Daoy (cell line): ENCODE results near the gene PCDHB12. TPM values are rescaled to one million over a fixed set of nuclear protein-coding genes. Genes with fewer than 3 reads are reported as not detected.
"Not testable (repeated sequence)": the region's sequence is repeated elsewhere in the genome, so short reads cannot be mapped to it uniquely, and the experiment has no call there.

ENCODE experiments used
- DNase-seq: peaks from one replicate; pipeline ENCODE4 v3.0.0-alpha.2; 2015; ENCODE audit warnings: low read depth
- total RNA-seq: library from RNA; depleted of rRNA; stranded (reverse); fragments of >200 nt; shearing (Covaris generic); gene quantifications from 2 replicates; pipeline ENCODE4 v1.2.3, GENCODE V29; 2014

Gene PCDHB12
- total RNA-seq, 1 experiment from 2014 or later, result 2.1 TPM

- DNase-seq, result not testable (repeated sequence)
These were observed 6.9 kb upstream of the PCDHB12 start for GRCh38 chr5:141201646-141202045.

- not testable (repeated sequence) for DNase-seq
These were observed 1.8 kb downstream of the PCDHB12 start for GRCh38 chr5:141210281-141210680.

GRCh38 chr5:141210849-141211248, 2.3 kb downstream of the PCDHB12 start:
- not testable (repeated sequence) for DNase-seq

- DNase-seq, result peak; percentile 72
These were observed 5.3 kb downstream of the PCDHB12 start, which contains the start of gene PCDHB13 for GRCh38 chr5:141213656-141214339. TSS of gene PCDHB13 (plus strand) at chr5:141213919. CDS start at chr5:141214124, 205 bp downstream.

- DNase-seq, result not testable (repeated sequence)
These were observed 6.1 kb downstream of the PCDHB12 start for GRCh38 chr5:141214583-141214982.

GRCh38 chr5:141215504-141215903, 7.0 kb downstream of the PCDHB12 start:
- not testable (repeated sequence) for DNase-seq

GRCh38 chr5:141216035-141216434, 7.5 kb downstream of the PCDHB12 start:
- DNase-seq, result not testable (repeated sequence)

GRCh38 chr5:141223112-141223783, 14.7 kb downstream of the PCDHB12 start, which contains the start of gene PCDHB14:
TSS of gene PCDHB14 (plus strand) at chr5:141223343. CDS start at chr5:141223506, 163 bp downstream.
- DNase-seq, result peak; percentile 44

GRCh38 chr5:141224844-141225243, 16.3 kb downstream of the PCDHB12 start:
- DNase-seq, result not testable (repeated sequence)

- not testable (repeated sequence) for DNase-seq
These were observed 16.9 kb downstream of the PCDHB12 start for GRCh38 chr5:141225421-141225820.

- DNase-seq, result peak; percentile 39
These were observed 25.7 kb downstream of the PCDHB12 start for GRCh38 chr5:141234109-141234667.

- not testable (repeated sequence) for DNase-seq
These were observed 27.4 kb downstream of the PCDHB12 start for GRCh38 chr5:141235922-141236321.

- DNase-seq, result no peak
These were observed 28.2 kb downstream of the PCDHB12 start for GRCh38 chr5:141236516-141237313.

- no peak for DNase-seq
These were observed 33.0 kb downstream of the PCDHB12 start for GRCh38 chr5:141241496-141241895.

- peak; percentile 43 for DNase-seq
These were observed 36.8 kb downstream of the PCDHB12 start, which contains the start of gene PCDHB15 for GRCh38 chr5:141245250-141245717. TSS of gene PCDHB15 (plus strand) at chr5:141245395. CDS start at chr5:141245579, 184 bp downstream.

GRCh38 chr5:141246971-141247370, 38.5 kb downstream of the PCDHB12 start:
- DNase-seq, result not testable (repeated sequence)

GRCh38 chr5:141247434-141247833, 38.9 kb downstream of the PCDHB12 start:
- not testable (repeated sequence) for DNase-seq

GRCh38 chr5:141250576-141250975, 42.1 kb downstream of the PCDHB12 start:
- no peak for DNase-seq

- DNase-seq, result no peak
These were observed 49.9 kb downstream of the PCDHB12 start for GRCh38 chr5:141258464-141258863.

GRCh38 chr5:141258948-141259347, 50.4 kb downstream of the PCDHB12 start:
- no peak for DNase-seq

- no peak for DNase-seq
These were observed 52.1 kb downstream of the PCDHB12 start for GRCh38 chr5:141260458-141261237.
